ENCODE data around the gene CELA3B. TPM values are rescaled to one million over a fixed set of nuclear protein-coding genes. Genes with fewer than 3 reads are reported as not detected.
"Not testable (repeated sequence)": the region's sequence is repeated elsewhere in the genome, so short reads cannot be mapped to it uniquely, and the experiment has no call there.

Gene CELA3B
- total and polyA plus RNA-seq, 2 experiments from 2014 or later: not detected

- TF ChIP-seq CTCF (IDR thresholded peaks at IDR 0.05; ENCODE audit: low read depth, low read length): no peak
- no peak for DNase-seq (ENCODE audit: low read depth in 1 of 2, low spot score in 1 of 2)
- Histone ChIP-seq H3K36me3 (no peaks in the 10 kb centered on the region), H3K4me1 (ENCODE audit: low read depth) (peaks cover 3% of the 10 kb centered on the region), H3K4me3 (no peak overlapping the region), H3K27me3 (no peaks in the 10 kb centered on the region), H3K9me3 (ENCODE audit: low read depth) (no peaks in the 10 kb centered on the region), H3K27ac (no peak overlapping the region)
Observed at GRCh38 chr1:22026924-22027289, 50.1 kb downstream of the CELA3B start.

- no peaks in the 10 kb centered on the region for H3K27me3 ChIP-seq
- no peak for TF ChIP-seq CTCF (IDR thresholded peaks at IDR 0.05; ENCODE audit: low read depth, low read length)
- H3K9me3 ChIP-seq (ENCODE audit: low read depth): no peaks in the 10 kb centered on the region
- H3K36me3 ChIP-seq: no peaks in the 10 kb centered on the region
- peaks cover 3% of the 10 kb centered on the region for H3K4me1 ChIP-seq (ENCODE audit: low read depth)
- H3K27ac ChIP-seq: peak overlapping the region; percentile 68
- H3K4me3 ChIP-seq: no peak overlapping the region
- DNase-seq (ENCODE audit: low read depth in 1 of 2, low spot score in 1 of 2): no peak
Observed at GRCh38 chr1:22030057-22030456, 53.2 kb downstream of the CELA3B start.

GRCh38 chr1:22030473-22030872 is 53.7 kb downstream of the CELA3B start:
- H3K9me3 ChIP-seq (ENCODE audit: low read depth): no peaks in the 10 kb centered on the region
- no peaks in the 10 kb centered on the region for H3K27me3 ChIP-seq
- H3K4me1 ChIP-seq (ENCODE audit: low read depth): peaks cover 3% of the 10 kb centered on the region
- no peak overlapping the region for H3K4me3 ChIP-seq
- no peak for TF ChIP-seq CTCF (IDR thresholded peaks at IDR 0.05; ENCODE audit: low read depth, low read length)
- H3K27ac ChIP-seq: peak overlapping the region; percentile 68
- DNase-seq (ENCODE audit: low read depth in 1 of 2, low spot score in 1 of 2): no peak
- no peaks in the 10 kb centered on the region for H3K36me3 ChIP-seq

- H3K9me3 ChIP-seq (ENCODE audit: low read depth): no peaks in the 10 kb centered on the region
- H3K27ac ChIP-seq: peak overlapping the region; percentile 83
- H3K27me3 ChIP-seq: no peaks in the 10 kb centered on the region
- no peak for TF ChIP-seq CTCF (IDR thresholded peaks at IDR 0.05; ENCODE audit: low read depth, low read length)
- no peak overlapping the region for H3K4me3 ChIP-seq
- DNase-seq (ENCODE audit: low read depth in 1 of 2, low spot score in 1 of 2): peak in 1 of 2 donors; percentile 80
- peaks cover 3% of the 10 kb centered on the region for H3K4me1 ChIP-seq (ENCODE audit: low read depth)
- no peaks in the 10 kb centered on the region for H3K36me3 ChIP-seq
Observed at GRCh38 chr1:22031214-22031962, 54.6 kb downstream of the CELA3B start.

GRCh38 chr1:22034834-22035233 is 58.0 kb downstream of the CELA3B start:
- H3K4me3 ChIP-seq; H3K9me3 ChIP-seq (ENCODE audit: low read depth); H3K27me3 ChIP-seq; DNase-seq (ENCODE audit: low read depth in 1 of 2, low spot score in 1 of 2); H3K27ac ChIP-seq; H3K4me1 ChIP-seq (ENCODE audit: low read depth); H3K36me3 ChIP-seq: not testable (repeated sequence)

- Histone ChIP-seq H3K9me3 (ENCODE audit: low read depth) (no peaks in the 10 kb centered on the region), H3K27me3 (no peaks in the 10 kb centered on the region), H3K4me1 (ENCODE audit: low read depth) (peaks cover 10% of the 10 kb centered on the region), H3K36me3 (no peaks in the 10 kb centered on the region), H3K4me3 (no peak overlapping the region), H3K27ac (peak overlapping the region; percentile 52)
- TF ChIP-seq CTCF (IDR thresholded peaks at IDR 0.05; ENCODE audit: low read depth, low read length): no peak
- no peak for DNase-seq (ENCODE audit: low read depth in 1 of 2, low spot score in 1 of 2)
Observed at GRCh38 chr1:22037520-22037919, 60.7 kb downstream of the CELA3B start.

Data from cardiac muscle cell (in vitro differentiated cells and primary cell).